ENCODE data around the gene CDS2.

The CDS2 gene

DNA sequence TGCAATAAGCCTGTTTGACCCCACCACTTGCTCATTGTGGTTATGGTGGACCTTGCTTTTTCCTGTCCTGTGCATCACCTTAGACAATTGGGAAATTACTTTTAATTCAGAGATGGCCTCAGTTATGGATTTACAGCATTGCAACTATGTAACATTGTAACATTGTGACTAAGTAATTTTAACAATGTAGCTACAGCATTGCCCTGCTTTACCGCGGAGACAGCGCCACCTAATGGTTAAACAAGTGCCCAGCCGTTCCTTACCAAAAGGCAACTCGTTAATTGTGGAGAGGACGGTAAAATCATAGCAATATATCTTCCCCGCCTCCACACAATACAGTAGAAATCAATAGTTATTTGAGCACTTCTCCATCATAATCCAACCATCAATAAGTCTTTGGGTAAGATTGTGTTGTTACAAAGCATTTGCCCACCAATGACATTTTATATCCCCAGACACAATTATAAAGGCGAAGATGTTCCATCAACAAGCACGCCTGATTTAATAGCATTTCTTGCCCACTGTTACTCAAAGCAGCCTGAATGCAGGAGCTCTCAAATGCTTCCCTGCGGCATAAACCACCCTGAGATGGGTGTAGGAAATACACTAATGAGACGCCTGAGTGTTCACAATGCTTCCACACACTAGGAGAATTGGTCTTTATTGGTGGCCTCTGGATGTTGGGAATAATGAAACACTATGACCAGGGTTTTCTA is 96.3 kb downstream of the CDS2 start:
- TF ChIP-seq, protein P1, sequence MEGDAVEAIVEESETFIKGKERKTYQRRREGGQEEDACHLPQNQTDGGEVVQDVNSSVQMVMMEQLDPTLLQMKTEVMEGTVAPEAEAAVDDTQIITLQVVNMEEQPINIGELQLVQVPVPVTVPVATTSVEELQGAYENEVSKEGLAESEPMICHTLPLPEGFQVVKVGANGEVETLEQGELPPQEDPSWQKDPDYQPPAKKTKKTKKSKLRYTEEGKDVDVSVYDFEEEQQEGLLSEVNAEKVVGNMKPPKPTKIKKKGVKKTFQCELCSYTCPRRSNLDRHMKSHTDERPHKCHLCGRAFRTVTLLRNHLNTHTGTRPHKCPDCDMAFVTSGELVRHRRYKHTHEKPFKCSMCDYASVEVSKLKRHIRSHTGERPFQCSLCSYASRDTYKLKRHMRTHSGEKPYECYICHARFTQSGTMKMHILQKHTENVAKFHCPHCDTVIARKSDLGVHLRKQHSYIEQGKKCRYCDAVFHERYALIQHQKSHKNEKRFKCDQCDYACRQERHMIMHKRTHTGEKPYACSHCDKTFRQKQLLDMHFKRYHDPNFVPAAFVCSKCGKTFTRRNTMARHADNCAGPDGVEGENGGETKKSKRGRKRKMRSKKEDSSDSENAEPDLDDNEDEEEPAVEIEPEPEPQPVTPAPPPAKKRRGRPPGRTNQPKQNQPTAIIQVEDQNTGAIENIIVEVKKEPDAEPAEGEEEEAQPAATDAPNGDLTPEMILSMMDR (IDR thresholded peaks at IDR 0.05; ENCODE audit: extremely low read depth, missing control alignments) = peak; percentile 97
- peak; percentile 68 for DNase-seq (ENCODE audit: low spot score)

DNA sequence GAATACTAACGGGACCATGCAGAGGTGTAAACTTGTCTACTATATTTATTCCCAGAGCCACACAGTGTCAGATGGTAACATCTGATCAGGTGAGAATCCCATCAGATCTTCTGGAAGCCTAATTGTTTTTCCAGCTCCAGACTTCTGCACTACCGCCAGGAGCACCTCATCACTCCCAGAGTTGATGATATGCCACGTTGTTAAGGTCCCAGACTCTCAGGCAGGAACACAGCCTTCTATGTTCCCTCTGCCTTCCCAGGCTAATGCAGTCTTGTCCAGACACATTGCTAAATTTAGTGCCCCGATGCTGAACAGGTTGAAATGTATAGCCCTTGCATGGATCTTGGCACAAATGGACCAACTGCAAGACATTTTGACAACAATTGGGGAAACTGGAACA is 103.7 kb downstream of the CDS2 start:
- TF ChIP-seq, protein P1 (IDR thresholded peaks at IDR 0.05; ENCODE audit: extremely low read depth, missing control alignments) = no peak
- DNase-seq (ENCODE audit: low spot score) = no peak

DNA sequence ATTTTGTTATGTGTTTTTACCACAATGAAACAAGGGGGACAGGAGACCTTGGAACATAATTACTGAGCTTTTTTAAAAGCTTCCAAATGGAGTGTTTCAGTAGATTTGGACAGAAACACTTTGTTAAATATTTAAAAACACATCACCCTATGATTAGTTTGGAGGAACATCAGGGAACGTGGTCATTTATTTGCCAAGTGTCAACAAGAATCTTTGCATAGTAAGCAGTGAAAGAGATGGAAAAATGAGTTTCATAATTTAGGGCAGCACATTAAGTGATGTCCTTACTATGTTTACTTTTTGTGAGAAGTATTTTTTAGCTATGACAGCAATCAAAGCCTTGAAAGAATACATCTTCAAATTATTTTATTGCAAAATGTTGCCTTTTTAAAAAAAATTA is 107.3 kb downstream of the CDS2 start:
- no peak for DNase-seq (ENCODE audit: low spot score)
- TF ChIP-seq, protein P1 (IDR thresholded peaks at IDR 0.05; ENCODE audit: extremely low read depth, missing control alignments) = no peak

DNA sequence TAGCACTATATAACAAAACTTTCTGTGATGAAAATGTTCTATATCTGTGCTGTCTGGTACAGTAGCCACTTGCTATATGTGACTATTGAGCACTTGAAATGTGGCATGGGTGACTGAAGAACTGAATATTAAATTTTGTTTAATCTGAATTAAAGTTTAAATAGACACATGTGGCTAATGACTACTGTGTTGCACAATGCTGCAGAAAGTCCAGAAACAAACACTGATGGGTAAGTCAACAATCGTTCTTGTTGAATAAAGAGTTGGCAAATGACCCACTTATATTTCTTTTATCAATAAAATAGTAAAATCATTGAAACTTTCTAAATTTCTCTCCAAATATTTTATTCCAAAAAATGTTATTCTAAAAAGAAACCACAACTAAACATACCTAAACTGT is 108.2 kb downstream of the CDS2 start:
- TF ChIP-seq, protein P1 (IDR thresholded peaks at IDR 0.05; ENCODE audit: extremely low read depth, missing control alignments) = no peak
- DNase-seq (ENCODE audit: low spot score) = no peak
